ENCODE measurements around the gene NLGN3.

Gene NLGN3

GRCh38 chrX:71159335-71159734 lies 14.7 kb downstream of the NLGN3 start:
- DNase-seq (ENCODE audit: extremely low read depth, low read depth): no peak
- TF ChIP-seq, protein P1, sequence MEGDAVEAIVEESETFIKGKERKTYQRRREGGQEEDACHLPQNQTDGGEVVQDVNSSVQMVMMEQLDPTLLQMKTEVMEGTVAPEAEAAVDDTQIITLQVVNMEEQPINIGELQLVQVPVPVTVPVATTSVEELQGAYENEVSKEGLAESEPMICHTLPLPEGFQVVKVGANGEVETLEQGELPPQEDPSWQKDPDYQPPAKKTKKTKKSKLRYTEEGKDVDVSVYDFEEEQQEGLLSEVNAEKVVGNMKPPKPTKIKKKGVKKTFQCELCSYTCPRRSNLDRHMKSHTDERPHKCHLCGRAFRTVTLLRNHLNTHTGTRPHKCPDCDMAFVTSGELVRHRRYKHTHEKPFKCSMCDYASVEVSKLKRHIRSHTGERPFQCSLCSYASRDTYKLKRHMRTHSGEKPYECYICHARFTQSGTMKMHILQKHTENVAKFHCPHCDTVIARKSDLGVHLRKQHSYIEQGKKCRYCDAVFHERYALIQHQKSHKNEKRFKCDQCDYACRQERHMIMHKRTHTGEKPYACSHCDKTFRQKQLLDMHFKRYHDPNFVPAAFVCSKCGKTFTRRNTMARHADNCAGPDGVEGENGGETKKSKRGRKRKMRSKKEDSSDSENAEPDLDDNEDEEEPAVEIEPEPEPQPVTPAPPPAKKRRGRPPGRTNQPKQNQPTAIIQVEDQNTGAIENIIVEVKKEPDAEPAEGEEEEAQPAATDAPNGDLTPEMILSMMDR (IDR thresholded peaks at IDR 0.05; ENCODE audit: low read depth, low read length): no peak

DNA sequence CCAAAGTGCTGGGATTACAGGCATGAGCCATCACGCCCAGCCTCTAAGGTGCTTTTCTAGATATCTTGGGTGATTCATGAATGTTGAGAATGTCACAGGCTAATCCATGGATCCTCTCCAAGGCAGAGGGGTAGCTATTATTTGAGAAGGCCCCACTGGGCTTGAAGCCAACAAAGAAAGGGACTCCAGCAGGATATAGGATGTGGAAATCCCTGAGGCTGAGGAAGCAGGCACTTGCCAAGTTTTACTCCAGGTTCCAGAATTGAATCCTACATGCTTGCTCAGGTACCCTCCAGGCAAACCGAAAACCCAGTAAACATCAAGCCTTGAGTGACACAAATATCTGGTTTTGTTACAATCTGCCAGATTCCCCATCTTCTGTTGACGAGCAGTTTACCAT lies 15.8 kb downstream of the NLGN3 start:
- TF ChIP-seq, protein P1 (IDR thresholded peaks at IDR 0.05; ENCODE audit: low read depth, low read length): no peak
- no peak for DNase-seq (ENCODE audit: extremely low read depth, low read depth)

- DNase-seq (ENCODE audit: extremely low read depth, low read depth): no peak
- TF ChIP-seq, protein P1 (IDR thresholded peaks at IDR 0.05; ENCODE audit: low read depth, low read length): no peak
Observed at GRCh38 chrX:71162981-71163380, 18.3 kb downstream of the NLGN3 start.

GRCh38 chrX:71164071-71164470 lies 19.4 kb downstream of the NLGN3 start:
- TF ChIP-seq, protein P1 (IDR thresholded peaks at IDR 0.05; ENCODE audit: low read depth, low read length): no peak
- DNase-seq (ENCODE audit: extremely low read depth, low read depth): no peak

GRCh38 chrX:71166461-71166860 lies 21.8 kb downstream of the NLGN3 start:
- TF ChIP-seq, protein P1 (IDR thresholded peaks at IDR 0.05; ENCODE audit: low read depth, low read length): no peak
- DNase-seq (ENCODE audit: extremely low read depth, low read depth): no peak

DNA sequence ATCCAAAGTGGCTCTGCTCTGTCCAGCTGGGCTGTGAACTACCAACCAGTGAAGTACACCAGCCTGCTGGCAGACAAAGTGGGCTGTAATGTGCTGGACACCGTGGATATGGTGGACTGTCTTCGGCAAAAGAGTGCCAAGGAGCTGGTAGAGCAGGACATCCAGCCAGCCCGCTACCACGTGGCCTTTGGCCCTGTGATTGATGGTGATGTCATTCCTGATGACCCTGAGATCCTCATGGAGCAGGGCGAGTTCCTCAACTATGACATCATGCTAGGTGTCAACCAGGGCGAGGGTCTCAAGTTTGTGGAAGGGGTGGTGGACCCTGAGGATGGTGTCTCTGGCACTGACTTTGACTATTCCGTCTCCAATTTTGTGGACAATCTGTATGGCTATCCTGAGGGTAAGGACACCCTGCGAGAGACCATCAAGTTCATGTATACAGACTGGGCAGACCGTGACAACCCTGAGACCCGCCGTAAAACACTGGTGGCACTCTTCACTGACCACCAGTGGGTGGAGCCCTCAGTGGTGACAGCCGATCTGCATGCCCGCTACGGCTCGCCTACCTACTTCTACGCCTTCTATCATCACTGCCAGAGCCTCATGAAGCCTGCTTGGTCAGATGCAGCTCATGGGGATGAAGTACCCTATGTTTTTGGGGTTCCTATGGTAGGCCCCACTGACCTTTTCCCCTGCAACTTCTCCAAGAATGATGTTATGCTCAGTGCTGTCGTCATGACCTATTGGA lies 22.6 kb downstream of the NLGN3 start:
- DNase-seq (ENCODE audit: extremely low read depth, low read depth): no peak
- TF ChIP-seq, protein P1 (IDR thresholded peaks at IDR 0.05; ENCODE audit: low read depth, low read length): no peak

- TF ChIP-seq, protein P1 (IDR thresholded peaks at IDR 0.05; ENCODE audit: low read depth, low read length): no peak
- DNase-seq (ENCODE audit: extremely low read depth, low read depth): no peak
Observed at GRCh38 chrX:71168134-71168533, 23.5 kb downstream of the NLGN3 start.

Measured in AG09319 (cell line).